Measurements from ENCODE around the gene XRCC1. TPM values are rescaled to one million over a fixed set of nuclear protein-coding genes. Genes with fewer than 3 reads are reported as not detected.

The XRCC1 gene
- total and polyA plus RNA-seq, 9 of the 15 experiments (the other 6 are each of a cell fraction or from before 2014, with no cell fraction given) = 1.5 to 36.9 (median 24.9) TPM

GRCh38 chr19:43598445-43599240 is 23.3 kb upstream of the XRCC1 start (continued):
- no peak for TF ChIP-seq ETV6 (IDR thresholded peaks at IDR 0.05; ENCODE audit: borderline replicate concordance in 1 of 2, low read depth in 2 of 2, low read length in 1 of 2)
- TF ChIP-seq ETV6 (CRISPR knock-in tag; IDR thresholded peaks at IDR 0.05; ENCODE audit: borderline replicate concordance) = no peak
- TF ChIP-seq ZBTB49 (CRISPR knock-in tag; IDR thresholded peaks at IDR 0.05; ENCODE audit: borderline replicate concordance) = no peak
- TF ChIP-seq ZNF316 (IDR thresholded peaks at IDR 0.05) = no peak
- TF ChIP-seq RCOR1 (IDR thresholded peaks at IDR 0.05; ENCODE audit: borderline replicate concordance in 1 of 2, low read depth in 2 of 2, low read length in 2 of 2) = 0 out of 4 replicates have a peak, but pooled peaks of 1 of the 2 experiments have one; percentile 6
- TF ChIP-seq BCOR (IDR thresholded peaks at IDR 0.05) = peak; percentile 57
- no peak for TF ChIP-seq RUNX1 (IDR thresholded peaks at IDR 0.05; ENCODE audit: low read depth)
- no peak for TF ChIP-seq RB1 (IDR thresholded peaks at IDR 0.05; ENCODE audit: low read depth)
- TF ChIP-seq POU5F1 (IDR thresholded peaks at IDR 0.05; ENCODE audit: borderline replicate concordance, low read depth, low read length, partially characterized antibody) = no peak
- TF ChIP-seq, protein P1, sequence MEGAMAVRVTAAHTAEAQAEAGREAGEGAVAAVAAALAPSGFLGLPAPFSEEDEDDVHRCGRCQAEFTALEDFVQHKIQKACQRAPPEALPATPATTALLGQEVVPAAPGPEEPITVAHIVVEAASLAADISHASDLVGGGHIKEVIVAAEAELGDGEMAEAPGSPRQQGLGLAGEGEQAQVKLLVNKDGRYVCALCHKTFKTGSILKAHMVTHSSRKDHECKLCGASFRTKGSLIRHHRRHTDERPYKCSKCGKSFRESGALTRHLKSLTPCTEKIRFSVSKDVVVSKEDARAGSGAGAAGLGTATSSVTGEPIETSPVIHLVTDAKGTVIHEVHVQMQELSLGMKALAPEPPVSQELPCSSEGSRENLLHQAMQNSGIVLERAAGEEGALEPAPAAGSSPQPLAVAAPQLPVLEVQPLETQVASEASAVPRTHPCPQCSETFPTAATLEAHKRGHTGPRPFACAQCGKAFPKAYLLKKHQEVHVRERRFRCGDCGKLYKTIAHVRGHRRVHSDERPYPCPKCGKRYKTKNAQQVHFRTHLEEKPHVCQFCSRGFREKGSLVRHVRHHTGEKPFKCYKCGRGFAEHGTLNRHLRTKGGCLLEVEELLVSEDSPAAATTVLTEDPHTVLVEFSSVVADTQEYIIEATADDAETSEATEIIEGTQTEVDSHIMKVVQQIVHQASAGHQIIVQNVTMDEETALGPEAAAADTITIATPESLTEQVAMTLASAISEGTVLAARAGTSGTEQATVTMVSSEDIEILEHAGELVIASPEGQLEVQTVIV (CRISPR knock-in tag; IDR thresholded peaks at IDR 0.05; ENCODE audit: borderline replicate concordance) = no peak
- TF ChIP-seq, protein P2, sequence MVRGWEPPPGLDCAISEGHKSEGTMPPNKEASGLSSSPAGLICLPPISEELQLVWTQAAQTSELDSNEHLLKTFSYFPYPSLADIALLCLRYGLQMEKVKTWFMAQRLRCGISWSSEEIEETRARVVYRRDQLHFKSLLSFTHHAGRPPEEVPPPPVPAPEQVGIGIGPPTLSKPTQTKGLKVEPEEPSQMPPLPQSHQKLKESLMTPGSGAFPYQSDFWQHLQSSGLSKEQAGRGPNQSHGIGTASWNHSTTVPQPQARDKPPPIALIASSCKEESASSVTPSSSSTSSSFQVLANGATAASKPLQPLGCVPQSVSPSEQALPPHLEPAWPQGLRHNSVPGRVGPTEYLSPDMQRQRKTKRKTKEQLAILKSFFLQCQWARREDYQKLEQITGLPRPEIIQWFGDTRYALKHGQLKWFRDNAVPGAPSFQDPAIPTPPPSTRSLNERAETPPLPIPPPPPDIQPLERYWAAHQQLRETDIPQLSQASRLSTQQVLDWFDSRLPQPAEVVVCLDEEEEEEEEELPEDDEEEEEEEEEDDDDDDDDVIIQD (CRISPR knock-in tag; IDR thresholded peaks at IDR 0.05) = no peak
- no peak for TF ChIP-seq KAT2B (IDR thresholded peaks at IDR 0.05; ENCODE audit: low read depth, low read length)
- TF ChIP-seq PTRF (tag; IDR thresholded peaks at IDR 0.05) = no peak
- TF ChIP-seq POLR2G (IDR thresholded peaks at IDR 0.05; ENCODE audit: low read depth, low read length) = peak; percentile 45; the same call in 1 of the 2 replicates
- no peak for TF ChIP-seq NCOA2 (IDR thresholded peaks at IDR 0.05; ENCODE audit: partially characterized antibody in 2 of 2)
- TF ChIP-seq RBM14 (IDR thresholded peaks at IDR 0.05; ENCODE audit: borderline replicate concordance, insufficient read depth, low read depth, low read length) = no peak
- TF ChIP-seq SMARCC2 (IDR thresholded peaks at IDR 0.05; ENCODE audit: low read depth) = no peak
- no peak for TF ChIP-seq ZBTB34 (CRISPR knock-in tag; IDR thresholded peaks at IDR 0.05)
